Skeletal muscle tissue (tissue), 4 donors: ENCODE results near the gene CTIF. TPM values are rescaled to one million over a fixed set of nuclear protein-coding genes. Genes with fewer than 3 reads are reported as not detected.
A peak's percentile ranks its signal among the peaks of the same experiment; 100 is the strongest.

ENCODE experiments used
- H3K27ac ChIP-seq: one replicate; pipeline ENCODE4 v1.7.0; 2013; ENCODE audit warnings: mild to moderate bottlenecking, low read depth, low read length, inconsistent platforms
- H3K27me3 ChIP-seq, 3 donors: one replicate each; pipeline ENCODE4 v1.7.0; 2013; ENCODE audit warnings: low read length in 3 of 3; ENCODE audit not compliant: control insufficient read depth in 3 of 3, insufficient read depth in 3 of 3
- H3K36me3 ChIP-seq, 3 donors: one replicate each; pipeline ENCODE4 v1.7.0; 2013; ENCODE audit warnings: low read length in 3 of 3; ENCODE audit not compliant: control insufficient read depth in 3 of 3, insufficient read depth in 3 of 3
- H3K4me1 ChIP-seq, 3 donors: one replicate each; pipeline ENCODE4 v1.7.0; 2013; ENCODE audit warnings: low read length in 3 of 3, mild to moderate bottlenecking in 3 of 3; ENCODE audit not compliant: control insufficient read depth in 3 of 3, insufficient read depth in 3 of 3
- H3K4me3 ChIP-seq, 3 donors: one replicate each; pipeline ENCODE4 v1.7.0; 2013; ENCODE audit warnings: low read length in 3 of 3
- H3K9ac ChIP-seq, 3 donors: one replicate each; pipeline ENCODE4 v1.7.0; 2013; ENCODE audit warnings: low read length in 3 of 3, mild to moderate bottlenecking in 3 of 3, moderate library complexity in 2 of 3, low read depth in 1 of 3
- H3K9me3 ChIP-seq, 3 donors: one replicate each; pipeline ENCODE4 v1.7.0; 2013; ENCODE audit warnings: low read length in 3 of 3; ENCODE audit not compliant: control insufficient read depth in 3 of 3
- total RNA-seq: library from RNA; depleted of rRNA; stranded (reverse); fragments of >200 nt; gene quantifications from one replicate; pipeline ENCODE4 v1.2.3, GENCODE V29; 2014
- donor health status: Osteomylitis.

CTIF gene
- total RNA-seq, 1 donor from 2014 or later: 16.7 TPM

DNA sequence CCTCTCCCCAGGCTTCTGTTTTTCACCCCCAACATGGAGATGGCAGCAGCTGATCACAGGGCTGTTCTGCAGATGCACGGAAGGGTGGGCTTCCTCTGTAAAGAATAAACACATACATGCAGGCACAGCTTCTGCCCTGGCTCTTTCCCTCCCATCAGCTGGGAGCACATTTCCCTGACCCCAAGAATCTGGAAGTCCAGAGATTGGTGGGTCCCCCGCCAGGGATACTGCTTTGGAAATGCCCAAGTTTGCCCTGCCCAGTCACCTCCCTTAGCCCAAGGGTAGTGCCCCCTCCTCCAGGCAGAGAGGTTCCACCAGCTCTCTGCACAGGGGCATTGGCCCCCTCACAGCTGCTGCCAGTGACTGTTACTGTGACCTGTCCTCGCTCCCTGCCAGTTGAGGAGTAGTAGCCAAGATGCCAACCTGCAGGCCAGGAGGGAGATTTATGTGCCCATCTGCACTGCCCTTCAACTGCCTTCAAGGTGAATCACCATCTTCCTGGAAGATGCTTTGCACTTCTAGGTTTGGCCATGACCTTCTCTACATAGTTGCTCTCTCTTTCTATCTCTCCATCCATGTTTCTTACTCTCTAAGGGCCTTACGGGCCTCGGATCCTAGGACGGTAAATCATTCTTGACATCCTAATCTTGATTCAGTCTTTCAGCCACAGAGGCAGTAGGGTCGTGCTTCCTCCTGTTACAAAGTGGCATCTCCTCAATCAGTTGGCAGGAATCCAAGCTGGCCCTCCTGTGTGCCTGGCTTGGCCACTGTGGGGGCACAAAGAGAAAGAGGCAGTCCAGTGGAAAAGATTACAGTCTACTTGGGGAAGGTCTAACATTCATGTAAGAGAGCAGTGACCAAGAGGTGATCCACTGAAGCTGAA lies 121.8 kb downstream of the CTIF start:
- H3K4me1 ChIP-seq: peaks cover 15 to 38% (median 16%) of the 10 kb centered on the region in 3 donors
- no peak overlapping the region for H3K4me3 ChIP-seq
- peaks cover 0 to 6% (median 0%) of the 10 kb centered on the region in 3 donors for H3K36me3 ChIP-seq
- H3K27ac ChIP-seq: no peak overlapping the region
- H3K27me3 ChIP-seq: no peaks in the 10 kb centered on the region
- no peaks in the 10 kb centered on the region for H3K9me3 ChIP-seq
- H3K9ac ChIP-seq: no peak overlapping the region

DNA sequence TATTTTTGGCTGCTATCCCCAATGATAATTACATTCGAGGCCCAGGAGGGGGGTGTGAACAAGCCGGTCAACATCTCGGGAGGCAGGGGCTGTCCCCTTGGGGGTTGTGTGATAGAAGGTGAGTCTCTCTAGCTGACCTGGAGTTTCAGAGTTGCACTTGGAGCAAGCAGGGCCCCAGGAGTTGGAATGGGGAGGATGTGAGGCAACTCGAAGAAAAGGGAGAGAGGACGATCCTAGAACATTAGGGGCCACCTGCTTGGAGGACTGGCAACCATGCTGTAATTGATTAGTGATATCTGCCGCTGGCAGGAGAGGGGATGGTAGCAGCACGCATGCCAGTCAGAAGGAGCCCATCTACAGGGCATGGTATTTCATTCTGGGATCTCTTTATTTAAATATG lies 122.6 kb downstream of the CTIF start:
- no peak overlapping the region for H3K27ac ChIP-seq
- no peaks in the 10 kb centered on the region for H3K9me3 ChIP-seq
- H3K36me3 ChIP-seq: peaks cover 0 to 11% (median under 1%) of the 10 kb centered on the region in 3 donors
- H3K4me3 ChIP-seq: no peak overlapping the region
- peaks cover 17 to 46% (median 20%) of the 10 kb centered on the region in 3 donors for H3K4me1 ChIP-seq
- no peaks in the 10 kb centered on the region for H3K27me3 ChIP-seq
- H3K9ac ChIP-seq: no peak overlapping the region

DNA sequence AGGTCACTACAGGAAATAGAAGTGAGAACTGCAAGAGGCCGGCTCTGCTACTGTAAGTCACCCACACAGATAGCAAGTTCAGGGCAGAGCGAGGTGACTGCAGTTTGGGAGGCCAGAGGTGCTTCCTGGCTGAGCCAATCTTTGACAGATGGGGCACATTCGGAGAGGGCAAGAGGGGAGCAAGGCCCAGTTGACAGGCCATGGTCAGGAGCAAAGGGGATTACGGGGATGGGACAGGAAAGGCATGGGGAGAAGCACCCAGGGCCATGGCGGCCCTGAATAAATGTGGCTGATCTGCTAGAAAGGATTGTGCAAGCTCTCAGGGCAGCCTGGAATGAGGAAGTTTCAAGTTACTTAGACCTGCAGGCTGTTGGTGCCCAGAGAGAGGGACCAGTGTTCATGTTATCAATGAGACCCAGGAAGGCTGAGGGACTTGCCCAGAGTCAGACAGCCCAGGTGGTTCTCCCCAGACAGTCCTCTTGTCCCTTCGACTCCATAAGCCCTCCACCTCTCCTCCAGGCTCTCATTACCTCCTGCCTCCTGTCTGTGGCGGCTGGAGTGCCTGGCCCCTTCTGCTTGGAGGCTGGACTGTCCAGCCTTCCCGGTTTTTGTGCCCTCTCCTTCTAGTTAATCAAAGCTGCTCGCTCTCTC lies 123.3 kb downstream of the CTIF start:
- Histone ChIP-seq H3K27ac (no peak overlapping the region), H3K27me3 (no peaks in the 10 kb centered on the region), H3K4me3 (no peak overlapping the region), H3K4me1 (peaks cover 20 to 52% (median 24%) of the 10 kb centered on the region in 3 donors), H3K9ac (no peak overlapping the region), H3K36me3 (peaks cover 2 to 11% (median 7%) of the 10 kb centered on the region in 3 donors), H3K9me3 (no peaks in the 10 kb centered on the region)

DNA sequence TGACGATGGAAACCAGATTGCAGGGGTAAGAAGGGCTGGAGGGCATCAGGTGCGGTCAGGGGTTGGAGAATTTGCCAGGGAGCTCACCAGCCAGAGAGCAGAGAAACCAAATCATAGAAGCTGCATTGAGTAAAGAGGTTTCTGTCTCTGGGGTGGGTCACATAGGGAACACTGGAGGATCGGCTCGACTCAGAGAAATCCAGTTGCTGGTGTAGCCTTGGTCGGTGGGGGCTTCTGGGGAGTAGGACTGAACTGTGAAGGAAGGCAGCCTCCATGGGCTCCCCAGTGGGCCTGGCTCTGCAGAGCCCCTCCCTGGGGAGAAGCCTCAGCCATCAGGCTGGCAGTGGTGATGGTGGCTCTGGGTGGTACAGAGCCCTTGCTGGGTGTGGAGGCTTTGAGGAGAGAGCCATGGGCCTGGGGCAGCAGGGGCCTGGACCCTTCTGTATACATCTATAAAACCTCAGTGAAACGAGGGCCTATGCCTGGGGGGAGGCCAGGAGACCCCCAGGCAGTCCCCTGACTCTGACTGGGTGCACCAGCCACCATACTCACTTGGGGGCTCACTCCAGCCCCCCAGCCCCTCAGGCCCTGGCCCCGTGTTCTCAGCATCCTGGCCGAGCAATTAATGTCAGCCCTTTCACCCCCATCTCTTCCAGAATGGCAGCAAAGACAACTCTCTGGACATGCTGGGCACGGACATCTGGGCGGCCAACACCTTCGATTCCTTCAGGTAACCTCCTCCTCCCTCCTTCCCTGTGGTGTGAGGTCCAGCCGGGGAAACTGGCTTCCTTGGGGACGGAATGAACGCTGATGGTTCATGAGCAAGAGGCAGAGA lies 124.5 kb downstream of the CTIF start:
- Histone ChIP-seq H3K27ac (no peak overlapping the region), H3K4me3 (no peak overlapping the region), H3K4me1 (peaks cover 20 to 55% (median 23%) of the 10 kb centered on the region in 3 donors), H3K9me3 (no peaks in the 10 kb centered on the region), H3K9ac (peak overlapping the region in 1 of 3 donors; percentile 54), H3K27me3 (no peaks in the 10 kb centered on the region), H3K36me3 (peaks cover 7 to 15% (median 8%) of the 10 kb centered on the region in 3 donors)

DNA sequence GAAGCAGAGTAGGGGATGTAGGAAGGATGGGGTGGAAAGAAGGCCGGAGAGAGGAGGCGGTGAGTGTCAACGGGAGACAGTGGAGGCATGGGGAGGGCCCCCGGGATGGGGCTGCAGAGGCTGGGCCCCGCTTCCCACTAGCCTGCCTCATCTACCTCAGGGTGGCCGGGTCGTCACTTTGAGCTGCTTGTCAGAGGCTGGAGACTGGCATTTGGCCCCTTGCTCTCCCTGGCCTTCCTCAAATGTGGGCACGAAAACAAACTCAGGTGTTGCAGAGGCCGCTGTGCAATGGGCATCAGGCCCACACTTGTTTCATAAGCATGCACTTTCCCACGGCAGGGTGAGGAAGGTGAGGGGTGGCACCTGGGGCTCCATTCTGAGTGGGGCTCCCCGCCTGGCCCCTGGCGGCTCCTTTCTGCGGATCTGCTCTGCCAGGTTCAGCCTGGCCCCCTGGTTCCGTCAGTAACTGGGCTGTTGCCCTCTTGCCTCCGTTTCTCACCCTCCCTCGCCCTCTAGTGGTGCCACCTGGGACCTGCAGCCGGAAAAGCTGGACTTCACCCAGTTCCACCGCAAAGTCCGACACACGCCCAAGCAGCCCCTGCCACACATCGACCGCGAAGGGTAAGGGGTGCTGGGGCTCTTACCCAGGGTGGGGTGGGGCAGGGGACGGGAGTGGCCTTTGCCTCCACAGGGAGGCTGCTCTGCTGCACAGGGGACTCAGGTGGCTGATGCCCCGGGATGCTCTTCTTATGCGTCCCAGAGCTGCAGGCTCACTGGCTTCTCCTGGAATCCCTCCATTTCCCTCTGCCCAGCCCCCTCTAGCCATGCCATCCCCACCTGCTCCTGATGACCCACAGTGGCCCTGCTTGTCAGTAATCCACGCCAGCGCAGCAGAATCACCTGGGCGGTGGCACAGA lies 125.4 kb downstream of the CTIF start:
- H3K27me3 ChIP-seq: no peaks in the 10 kb centered on the region
- no peaks in the 10 kb centered on the region for H3K9me3 ChIP-seq
- H3K9ac ChIP-seq: peak overlapping the region in 1 of 3 donors; percentile 54
- peaks cover 7 to 19% (median 8%) of the 10 kb centered on the region in 3 donors for H3K36me3 ChIP-seq
- no peak overlapping the region for H3K27ac ChIP-seq
- H3K4me1 ChIP-seq: peaks cover 20 to 55% (median 23%) of the 10 kb centered on the region in 3 donors
- no peak overlapping the region for H3K4me3 ChIP-seq

DNA sequence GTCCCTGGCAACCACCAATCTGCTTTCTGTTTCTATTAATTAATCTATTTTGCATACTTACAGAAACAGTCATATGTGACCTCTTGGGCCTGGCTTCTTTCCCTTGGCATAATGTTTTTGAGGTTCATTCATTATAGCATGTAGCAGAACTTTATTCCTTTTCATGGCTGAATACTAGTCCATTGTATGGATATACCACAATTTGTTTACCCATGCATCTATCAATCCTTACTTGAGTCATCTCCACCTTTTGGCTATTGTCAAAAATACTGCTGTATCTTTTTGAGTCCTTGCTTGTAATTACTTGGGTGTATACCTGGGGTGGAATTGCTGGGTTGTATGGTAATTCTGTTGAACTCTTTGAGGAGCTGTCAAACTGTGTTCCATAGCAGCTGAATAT lies 126.8 kb downstream of the CTIF start:
- H3K9ac ChIP-seq: no peak overlapping the region
- peaks cover 10 to 23% (median 12%) of the 10 kb centered on the region in 3 donors for H3K36me3 ChIP-seq
- no peaks in the 10 kb centered on the region for H3K27me3 ChIP-seq
- H3K27ac ChIP-seq: no peak overlapping the region
- no peaks in the 10 kb centered on the region for H3K9me3 ChIP-seq
- H3K4me3 ChIP-seq: no peak overlapping the region
- H3K4me1 ChIP-seq: peaks cover 15 to 51% (median 21%) of the 10 kb centered on the region in 3 donors

DNA sequence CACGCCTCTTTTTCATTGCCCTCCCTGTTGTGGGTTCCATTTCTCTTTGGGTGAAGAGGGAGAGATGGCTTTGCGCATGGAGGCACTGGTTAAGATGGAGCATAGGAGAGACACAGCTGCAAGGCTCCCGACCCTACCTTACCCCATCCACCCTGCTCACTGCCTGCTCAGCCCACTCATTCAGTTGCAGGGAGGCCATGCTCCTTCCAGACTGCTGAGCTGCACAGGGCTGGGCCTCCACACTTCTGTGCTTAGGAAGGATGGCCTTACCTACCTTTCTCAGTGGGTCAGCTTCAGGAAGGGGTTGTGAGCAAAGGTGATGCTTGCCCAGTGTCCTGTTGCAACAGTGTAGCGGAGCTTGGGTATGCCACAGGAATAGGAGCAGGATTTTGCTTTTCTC lies 127.8 kb downstream of the CTIF start:
- no peak overlapping the region for H3K4me3 ChIP-seq
- H3K9me3 ChIP-seq: no peaks in the 10 kb centered on the region
- no peaks in the 10 kb centered on the region for H3K27me3 ChIP-seq
- peaks cover 19 to 33% (median 21%) of the 10 kb centered on the region in 3 donors for H3K36me3 ChIP-seq
- H3K9ac ChIP-seq: no peak overlapping the region
- peaks cover 12 to 44% (median 21%) of the 10 kb centered on the region in 3 donors for H3K4me1 ChIP-seq
- no peak overlapping the region for H3K27ac ChIP-seq

DNA sequence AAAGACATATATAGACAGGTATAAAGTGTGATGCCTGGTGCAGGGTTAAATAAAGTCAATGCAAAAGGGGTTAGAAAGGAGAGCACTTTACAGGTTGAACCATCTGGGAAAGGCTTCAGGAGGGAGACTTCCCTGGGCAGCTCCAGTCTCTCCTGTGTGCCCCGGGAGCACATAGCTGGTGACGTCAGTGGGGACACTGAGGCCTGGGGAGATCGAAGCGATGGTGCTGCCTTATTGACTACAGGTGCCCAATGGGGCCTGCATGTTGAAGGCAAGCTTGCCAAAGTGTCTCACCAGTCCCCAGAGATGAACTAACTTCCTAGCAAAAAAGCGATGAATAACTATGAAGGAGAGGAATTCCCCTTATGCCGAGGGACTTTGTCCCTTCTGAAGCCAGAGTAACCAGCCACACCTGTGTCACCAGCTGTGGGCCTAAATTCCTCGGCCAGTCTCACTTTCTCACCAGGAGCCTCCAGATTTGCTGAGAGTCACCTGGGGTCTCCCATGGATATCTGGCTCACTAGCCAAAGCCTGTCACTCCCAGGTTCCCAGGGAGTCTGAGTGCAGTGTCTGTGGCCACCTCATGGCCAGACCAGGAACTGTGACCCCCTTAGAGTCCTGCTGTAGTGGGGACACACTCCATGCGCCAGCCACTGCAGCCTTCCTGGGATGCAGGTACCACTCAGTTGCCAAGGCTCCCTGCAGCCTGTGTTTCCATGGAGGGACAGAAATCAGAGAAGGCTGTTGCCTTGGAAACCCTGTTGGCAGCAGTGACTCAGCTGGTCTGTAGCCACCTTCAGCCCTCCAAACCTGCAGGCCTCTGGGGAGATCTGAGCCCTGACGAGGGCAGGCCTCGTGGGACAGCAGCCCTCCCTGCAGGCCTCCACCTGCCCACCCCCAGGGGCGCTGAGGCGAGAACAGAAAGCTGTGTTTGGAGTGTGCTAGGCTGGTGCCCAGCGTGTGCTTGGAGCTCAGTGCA lies 128.7 kb downstream of the CTIF start:
- Histone ChIP-seq H3K36me3 (peaks cover 19 to 33% (median 21%) of the 10 kb centered on the region in 3 donors), H3K9ac (peak overlapping the region in 1 of 3 donors; percentile 16), H3K4me1 (peaks cover 8 to 34% (median 16%) of the 10 kb centered on the region in 3 donors), H3K9me3 (no peaks in the 10 kb centered on the region), H3K27me3 (no peaks in the 10 kb centered on the region), H3K27ac (no peak overlapping the region), H3K4me3 (no peak overlapping the region)
